HepG2 (cell line): ENCODE results near the gene BANP. TPM values are rescaled to one million over a fixed set of nuclear protein-coding genes. Genes with fewer than 3 reads are reported as not detected.
A peak's percentile ranks its signal among the peaks of the same experiment; 100 is the strongest.

ENCODE experiments used
- ATAC-seq: fragments of 200-7000 bp; cut with Tn5 transposase; 3 replicates; pipeline ENCODE4 v1.9.1; 2020; ENCODE audit warnings: mild to moderate bottlenecking, moderate library complexity
- BruUV-seq: library from RNA; stranded (reverse); fragments of 400-500 nt; replicated peaks from 2 replicates; lab custom pipeline; 2021; lab: Mats Ljungman, UMichigan
- CTCF ChIA-PET: fragments of 300-600 bp; formaldehyde crosslinking; extraction: SDS; loops from one replicate; lab custom pipeline; 2021; ENCODE audit warnings: low total read pairs, inconsistent platforms, low intra/inter-chr PET ratio; lab: Yijun Ruan, JAX
- POLR2A ChIA-PET: fragments of 350-600 bp; sonication (Branson Sonifier 250); formaldehyde crosslinking; loops from one replicate; lab custom pipeline; 2020; ENCODE audit warnings: antibody characterized with exemption, inconsistent platforms; lab: Yijun Ruan, JAX
- DNase-seq: peaks from one replicate; pipeline ENCODE4 v3.0.0-alpha.2; 2015; ENCODE audit warnings: low spot score
- FAIRE-seq: peaks from 3 replicates; lab custom pipeline; 2011; peaks lifted over from hg19 to GRCh38; lab: Jason Lieb, UNC
- H2AFZ ChIP-seq: one replicate; pipeline ENCODE4 v1.6.1; 2011; ENCODE audit warnings: low read length, inconsistent platforms
- H3K27ac ChIP-seq: fragments of 300-600 bp; 3 replicates; pipeline ENCODE4 v1.8.0; 2011; ENCODE audit warnings: mixed run types, mild to moderate bottlenecking, mixed read lengths, low read length, inconsistent platforms; ENCODE audit not compliant: insufficient read depth; ENCODE audit errors: extremely low read length
- H3K27me3 ChIP-seq, 2 experiments: fragments of 200-600 bp in 1 of 2; 2 replicates in 1 of 2; 3 replicates in 1 of 2; pipeline versions ENCODE4 v1.6.0 to v1.8.0; 2011; ENCODE audit warnings: low read length in 2 of 2, mild to moderate bottlenecking in 2 of 2, moderate library complexity in 2 of 2, inconsistent platforms in 1 of 2; ENCODE audit not compliant: insufficient read depth in 2 of 2, control insufficient read depth in 1 of 2
- H3K36me3 ChIP-seq, 2 experiments: fragments of 200-600 bp in 1 of 2; replicated peaks in 1 of 2; 2 replicates in 1 of 2; 3 replicates in 1 of 2; pipeline versions ENCODE4 v1.5.1 to v1.8.0; 2011; ENCODE audit warnings: low read length in 2 of 2, inconsistent platforms in 1 of 2; ENCODE audit not compliant: insufficient read depth in 2 of 2, control insufficient read depth in 1 of 2
- H3K4me1 ChIP-seq: 2 replicates; pipeline ENCODE4 v1.5.1; 2012; ENCODE audit warnings: low read length, inconsistent platforms; ENCODE audit not compliant: insufficient read depth
- H3K4me2 ChIP-seq: 2 replicates; pipeline ENCODE4 v1.6.0; 2011; ENCODE audit warnings: low read depth, low read length, inconsistent platforms
- H3K4me3 ChIP-seq, 3 experiments: fragments of 200-600 bp in 1 of 3; sonication (generic), shearing (Covaris generic) in 1 of 3; replicated peaks in 1 of 3; 2 replicates each; pipeline ENCODE4 v1.5.1; 2011 to 2016; ENCODE audit warnings: low read length in 3 of 3, inconsistent platforms in 2 of 3, low read depth in 2 of 3, mild to moderate bottlenecking in 2 of 3, control low read depth in 1 of 3, mixed read lengths in 1 of 3; ENCODE audit not compliant: insufficient read depth in 1 of 3
- H3K79me2 ChIP-seq: one replicate; pipeline ENCODE4 v1.6.1; 2011; ENCODE audit warnings: low read length, inconsistent platforms; ENCODE audit not compliant: insufficient read depth
- H3K9ac ChIP-seq: 2 replicates; pipeline ENCODE4 v1.6.0; 2011; ENCODE audit warnings: mild to moderate bottlenecking, low read depth, low read length, inconsistent platforms; ENCODE audit not compliant: insufficient read depth
- H3K9me3 ChIP-seq: 2 replicates; pipeline ENCODE4 v1.5.1; 2012; ENCODE audit warnings: mild to moderate bottlenecking, low read length
- H4K20me1 ChIP-seq: 2 replicates; pipeline ENCODE4 v1.6.0; 2011; ENCODE audit warnings: inconsistent platforms, mild to moderate bottlenecking, low read length, moderate library complexity; ENCODE audit not compliant: insufficient read depth
- NR1H2 ChIP-seq: sonication (generic); formaldehyde crosslinking; IDR thresholded peaks from 2 replicates; pipeline ENCODE4 v1.8.1; 2022; ENCODE audit warnings: low read depth, missing genetic modification reagents, borderline replicate concordance
- SOX5 ChIP-seq: IDR thresholded peaks from 2 replicates; pipeline ENCODE4 v1.6.1; 2016; ENCODE audit warnings: borderline replicate concordance
- ZBTB10 ChIP-seq: sonication (generic); formaldehyde crosslinking; IDR thresholded peaks from 2 replicates; pipeline ENCODE4 v1.4.0; 2020; ENCODE audit warnings: missing genetic modification reagents, borderline replicate concordance
- ZBTB4 ChIP-seq: sonication (generic); formaldehyde crosslinking; IDR thresholded peaks from 2 replicates; pipeline ENCODE4 v1.4.0; 2020; ENCODE audit warnings: missing genetic modification reagents, mild to moderate bottlenecking, borderline replicate concordance
- ZNF652 ChIP-seq: IDR thresholded peaks from 2 replicates; pipeline ENCODE4 v1.6.1; 2016; ENCODE audit warnings: low read depth, borderline replicate concordance
- WGBS: methylation state at CpG from one replicate; pipeline ENCODE4 v1.1.6; 2017; ENCODE audit warnings: low lambda C conversion rate; 5-methylcytosine and 5-hydroxymethylcytosine counted together
- in situ Hi-C: cut with HindIII; loops from 2 replicates; pipeline ENCODE4 v1.10.0; 2017; ENCODE audit warnings: low pct_unique_long_range_greater_than_20kb; ENCODE audit not compliant: extremely low pct_ligation_motif_present
- intact Hi-C: fragments of 100-400 bp; cut with micrococcal nuclease; formaldehyde crosslinking; loops from one replicate; pipeline ENCODE4 v1.10.0; 2022; ENCODE audit not compliant: unreplicated experiment
- polyA plus RNA-seq, 8 experiments: library from polyadenylated mRNA; depleted of rRNA in 3 of 8; stranded (reverse) in 7 of 8; unstranded in 1 of 8; fragments of >200 nt; fragmentation: Illumina TruSeq in 4 of 8; extraction: Trizol in 4 of 8; gene quantifications; 2 replicates each; pipeline versions ENCODE4 v1.2.1 to v1.2.3, GENCODE V29; 2011 to 2016; ENCODE audit warnings: low read depth in 4 of 8, missing spikeins in 1 of 8, mixed read lengths in 1 of 8; ENCODE audit not compliant: insufficient read depth in 1 of 8
- total RNA-seq, 5 experiments: library from RNA; depleted of rRNA; stranded (reverse); fragments of >200 nt; fragmentation: Illumina TruSeq; extraction: Trizol; gene quantifications; 2 replicates each; pipeline ENCODE4 v1.2.3, GENCODE V29; 2016; ENCODE audit warnings: low read depth in 1 of 5
- TF ChIP-seq, protein P1 (sequence below): sonication (generic); formaldehyde crosslinking; IDR thresholded peaks from 2 replicates; pipeline ENCODE4 v1.5.0; 2020; ENCODE audit warnings: mild to moderate bottlenecking, missing genetic modification reagents, borderline replicate concordance
- TF ChIP-seq, protein P2 (sequence below): conservative IDR thresholded peaks from 2 replicates; pipeline ENCODE4 v1.6.1; 2018; ENCODE audit warnings: missing genetic modification reagents

BANP gene
- total and polyA plus RNA-seq, 2 of the 13 experiments (the other 11 are each of a cell fraction or from before 2014, with no cell fraction given) = 20.2 to 23.8 TPM

- H3K4me3 ChIP-seq = no peak overlapping the region
- 98% methylated on average over 5 of the region's 14 CpGs for WGBS
- H3K36me3 ChIP-seq = peaks cover 50 to 86% of the 10 kb centered on the region in 2 experiments
- H3K79me2 ChIP-seq = peaks cover 31% of the 10 kb centered on the region
- H3K27me3 ChIP-seq = no peaks in the 10 kb centered on the region
- intact Hi-C loops (no loop called here), in situ Hi-C loops (no loop called here)
- peaks cover 51% of the 10 kb centered on the region for H4K20me1 ChIP-seq
- no peak overlapping the region for H2AFZ ChIP-seq
- DNase-seq = no peak
- no peaks in the 10 kb centered on the region for H3K9me3 ChIP-seq
- BruUV-seq = no TSS peak
- FAIRE-seq = no peak
- H3K9ac ChIP-seq = no peak overlapping the region
- H3K27ac ChIP-seq = no peak overlapping the region
- ChIA-PET POLR2A (no interaction called here), CTCF (no interaction called here)
- ATAC-seq = no peak
- H3K4me1 ChIP-seq = no peaks in the 10 kb centered on the region
- no peak overlapping the region for H3K4me2 ChIP-seq
- no peak for TF ChIP-seq ZBTB10 (CRISPR knock-in tag)
- TF ChIP-seq ZBTB4 = peak; percentile 22; the same call in 1 of the 2 replicates
- TF ChIP-seq, protein P1, sequence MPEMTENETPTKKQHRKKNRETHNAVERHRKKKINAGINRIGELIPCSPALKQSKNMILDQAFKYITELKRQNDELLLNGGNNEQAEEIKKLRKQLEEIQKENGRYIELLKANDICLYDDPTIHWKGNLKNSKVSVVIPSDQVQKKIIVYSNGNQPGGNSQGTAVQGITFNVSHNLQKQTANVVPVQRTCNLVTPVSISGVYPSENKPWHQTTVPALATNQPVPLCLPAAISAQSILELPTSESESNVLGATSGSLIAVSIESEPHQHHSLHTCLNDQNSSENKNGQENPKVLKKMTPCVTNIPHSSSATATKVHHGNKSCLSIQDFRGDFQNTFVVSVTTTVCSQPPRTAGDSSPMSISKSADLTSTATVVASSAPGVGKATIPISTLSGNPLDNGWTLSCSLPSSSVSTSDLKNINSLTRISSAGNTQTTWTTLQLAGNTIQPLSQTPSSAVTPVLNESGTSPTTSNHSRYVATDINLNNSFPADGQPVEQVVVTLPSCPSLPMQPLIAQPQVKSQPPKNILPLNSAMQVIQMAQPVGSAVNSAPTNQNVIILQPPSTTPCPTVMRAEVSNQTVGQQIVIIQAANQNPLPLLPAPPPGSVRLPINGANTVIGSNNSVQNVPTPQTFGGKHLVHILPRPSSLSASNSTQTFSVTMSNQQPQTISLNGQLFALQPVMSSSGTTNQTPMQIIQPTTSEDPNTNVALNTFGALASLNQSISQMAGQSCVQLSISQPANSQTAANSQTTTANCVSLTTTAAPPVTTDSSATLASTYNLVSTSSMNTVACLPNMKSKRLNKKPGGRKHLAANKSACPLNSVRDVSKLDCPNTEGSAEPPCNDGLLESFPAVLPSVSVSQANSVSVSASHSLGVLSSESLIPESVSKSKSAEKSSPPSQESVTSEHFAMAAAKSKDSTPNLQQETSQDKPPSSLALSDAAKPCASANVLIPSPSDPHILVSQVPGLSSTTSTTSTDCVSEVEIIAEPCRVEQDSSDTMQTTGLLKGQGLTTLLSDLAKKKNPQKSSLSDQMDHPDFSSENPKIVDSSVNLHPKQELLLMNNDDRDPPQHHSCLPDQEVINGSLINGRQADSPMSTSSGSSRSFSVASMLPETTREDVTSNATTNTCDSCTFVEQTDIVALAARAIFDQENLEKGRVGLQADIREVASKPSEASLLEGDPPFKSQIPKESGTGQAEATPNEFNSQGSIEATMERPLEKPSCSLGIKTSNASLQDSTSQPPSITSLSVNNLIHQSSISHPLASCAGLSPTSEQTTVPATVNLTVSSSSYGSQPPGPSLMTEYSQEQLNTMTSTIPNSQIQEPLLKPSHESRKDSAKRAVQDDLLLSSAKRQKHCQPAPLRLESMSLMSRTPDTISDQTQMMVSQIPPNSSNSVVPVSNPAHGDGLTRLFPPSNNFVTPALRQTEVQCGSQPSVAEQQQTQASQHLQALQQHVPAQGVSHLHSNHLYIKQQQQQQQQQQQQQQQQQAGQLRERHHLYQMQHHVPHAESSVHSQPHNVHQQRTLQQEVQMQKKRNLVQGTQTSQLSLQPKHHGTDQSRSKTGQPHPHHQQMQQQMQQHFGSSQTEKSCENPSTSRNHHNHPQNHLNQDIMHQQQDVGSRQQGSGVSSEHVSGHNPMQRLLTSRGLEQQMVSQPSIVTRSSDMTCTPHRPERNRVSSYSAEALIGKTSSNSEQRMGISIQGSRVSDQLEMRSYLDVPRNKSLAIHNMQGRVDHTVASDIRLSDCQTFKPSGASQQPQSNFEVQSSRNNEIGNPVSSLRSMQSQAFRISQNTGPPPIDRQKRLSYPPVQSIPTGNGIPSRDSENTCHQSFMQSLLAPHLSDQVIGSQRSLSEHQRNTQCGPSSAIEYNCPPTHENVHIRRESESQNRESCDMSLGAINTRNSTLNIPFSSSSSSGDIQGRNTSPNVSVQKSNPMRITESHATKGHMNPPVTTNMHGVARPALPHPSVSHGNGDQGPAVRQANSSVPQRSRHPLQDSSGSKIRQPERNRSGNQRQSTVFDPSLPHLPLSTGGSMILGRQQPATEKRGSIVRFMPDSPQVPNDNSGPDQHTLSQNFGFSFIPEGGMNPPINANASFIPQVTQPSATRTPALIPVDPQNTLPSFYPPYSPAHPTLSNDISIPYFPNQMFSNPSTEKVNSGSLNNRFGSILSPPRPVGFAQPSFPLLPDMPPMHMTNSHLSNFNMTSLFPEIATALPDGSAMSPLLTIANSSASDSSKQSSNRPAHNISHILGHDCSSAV = no peak
- no peak for TF ChIP-seq ZNF652 (CRISPR knock-in tag)
- TF ChIP-seq SOX5 = no peak
- TF ChIP-seq, protein P2, sequence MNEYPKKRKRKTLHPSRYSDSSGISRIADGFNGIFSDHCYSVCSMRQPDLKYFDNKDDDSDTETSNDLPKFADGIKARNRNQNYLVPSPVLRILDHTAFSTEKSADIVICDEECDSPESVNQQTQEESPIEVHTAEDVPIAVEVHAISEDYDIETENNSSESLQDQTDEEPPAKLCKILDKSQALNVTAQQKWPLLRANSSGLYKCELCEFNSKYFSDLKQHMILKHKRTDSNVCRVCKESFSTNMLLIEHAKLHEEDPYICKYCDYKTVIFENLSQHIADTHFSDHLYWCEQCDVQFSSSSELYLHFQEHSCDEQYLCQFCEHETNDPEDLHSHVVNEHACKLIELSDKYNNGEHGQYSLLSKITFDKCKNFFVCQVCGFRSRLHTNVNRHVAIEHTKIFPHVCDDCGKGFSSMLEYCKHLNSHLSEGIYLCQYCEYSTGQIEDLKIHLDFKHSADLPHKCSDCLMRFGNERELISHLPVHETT = no peak
- TF ChIP-seq NR1H2 (CRISPR knock-in tag) = no peak
Measured at GRCh38 chr16:87922250-87922871, 28.9 kb upstream of the BANP start.
